GM19372 (cell line): ENCODE measurements around the gene RBM4.
"Not testable (repeated sequence)": the region's sequence is repeated elsewhere in the genome, so short reads cannot be mapped to it uniquely, and the experiment has no call there.

Experiments used
- ATAC-seq: cut with Tn5 transposase; IDR thresholded peaks from one replicate; pipeline ENCODE4 v1.9.1; 2021; ENCODE audit warnings: mild to moderate bottlenecking, low read depth, moderate library complexity; ENCODE audit not compliant: unreplicated experiment

The RBM4 gene

DNA sequence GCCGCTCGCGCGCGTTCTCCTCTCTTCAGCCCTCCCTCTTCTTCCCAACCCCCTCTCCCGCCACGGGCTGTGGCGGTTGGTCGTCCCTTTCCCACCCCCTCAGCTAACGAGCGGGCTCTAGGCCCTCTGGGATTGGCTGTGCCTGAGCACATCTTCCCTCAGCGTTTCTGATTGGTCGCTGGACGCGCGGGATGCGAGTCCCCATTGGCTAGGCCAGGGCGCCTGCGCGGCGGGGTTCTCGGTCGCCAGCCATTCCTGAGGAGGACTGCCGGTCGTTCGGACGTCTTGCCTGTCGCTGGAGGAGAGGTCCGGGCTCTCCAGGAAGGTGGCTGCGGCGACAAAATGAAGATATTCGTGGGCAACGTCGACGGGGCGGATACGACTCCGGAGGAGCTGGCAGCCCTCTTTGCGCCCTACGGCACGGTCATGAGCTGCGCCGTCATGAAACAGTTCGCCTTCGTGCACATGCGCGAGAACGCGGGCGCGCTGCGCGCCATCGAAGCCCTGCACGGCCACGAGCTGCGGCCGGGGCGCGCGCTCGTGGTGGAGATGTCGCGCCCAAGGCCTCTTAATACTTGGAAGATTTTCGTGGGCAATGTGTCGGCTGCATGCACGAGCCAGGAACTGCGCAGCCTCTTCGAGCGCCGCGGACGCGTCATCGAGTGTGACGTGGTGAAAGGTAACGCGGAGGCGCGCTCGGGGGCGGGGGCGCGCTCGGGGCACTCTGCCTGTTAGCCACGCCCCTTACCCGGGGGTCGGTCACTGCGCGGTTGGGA is 21.9 kb upstream of the RBM4 start, which contains the start of gene RBM14:
TSS of gene RBM14 (plus strand) at position 252 of the 776 bp plus-strand sequence. CDS start at position 343, 91 bp downstream.
- ATAC-seq = peak; percentile 88

DNA sequence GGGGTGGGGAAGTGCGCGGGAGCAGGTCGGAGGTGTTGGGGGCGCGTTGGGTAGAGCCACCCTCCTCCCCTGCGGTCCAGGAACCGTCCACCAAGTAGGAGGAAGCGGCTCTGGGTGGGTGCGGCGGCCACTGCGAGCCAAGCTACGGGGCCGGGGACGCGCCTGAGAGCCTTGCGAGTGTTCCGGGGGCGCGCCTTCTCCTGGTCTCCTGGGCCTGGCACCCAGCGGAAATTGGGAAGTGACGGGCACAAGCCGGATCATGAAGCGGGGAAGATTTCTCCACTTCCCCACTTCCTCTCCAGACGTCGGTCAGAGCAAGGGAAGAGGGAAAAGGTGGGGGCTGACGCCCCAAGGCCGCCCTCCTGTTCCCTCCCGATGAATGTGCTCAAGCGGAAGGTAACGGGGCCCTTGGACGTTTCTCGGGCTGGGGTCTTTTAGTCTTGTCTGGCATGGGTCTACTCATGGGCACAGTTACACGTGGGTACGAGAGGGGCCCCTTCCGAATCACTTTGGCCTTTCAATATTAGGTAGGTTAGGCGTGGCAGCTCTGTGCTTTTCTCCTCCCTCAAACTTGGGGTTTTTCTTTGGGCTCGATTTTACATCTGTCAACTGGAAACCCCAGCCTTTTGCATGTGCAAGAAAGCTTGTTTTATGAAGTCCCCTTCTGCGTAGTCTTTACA is 21.2 kb upstream of the RBM4 start:
- no peak for ATAC-seq

DNA sequence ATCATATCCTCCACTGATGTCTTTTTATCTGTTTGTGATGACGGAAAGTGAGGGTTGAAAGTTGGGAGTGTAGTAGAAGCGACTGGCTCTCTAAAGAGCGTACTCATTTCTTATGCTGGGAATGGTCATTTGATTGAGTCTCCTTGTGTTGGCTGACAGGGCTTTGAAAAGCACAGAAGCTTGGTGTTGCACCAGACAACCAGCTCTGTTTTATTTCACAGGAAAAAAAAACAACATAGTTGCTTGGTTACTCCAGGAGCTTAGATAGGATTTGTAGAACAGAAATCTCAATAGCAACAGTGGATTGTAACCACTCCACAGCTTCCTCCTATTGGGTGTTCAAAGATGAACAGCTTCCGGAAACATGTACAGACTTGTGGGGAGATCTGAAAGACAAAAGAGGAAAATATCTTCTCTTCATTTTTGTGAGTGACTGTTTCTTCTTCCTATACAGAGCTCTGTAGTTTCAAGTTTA is 19.4 kb upstream of the RBM4 start:
- no peak for ATAC-seq

DNA sequence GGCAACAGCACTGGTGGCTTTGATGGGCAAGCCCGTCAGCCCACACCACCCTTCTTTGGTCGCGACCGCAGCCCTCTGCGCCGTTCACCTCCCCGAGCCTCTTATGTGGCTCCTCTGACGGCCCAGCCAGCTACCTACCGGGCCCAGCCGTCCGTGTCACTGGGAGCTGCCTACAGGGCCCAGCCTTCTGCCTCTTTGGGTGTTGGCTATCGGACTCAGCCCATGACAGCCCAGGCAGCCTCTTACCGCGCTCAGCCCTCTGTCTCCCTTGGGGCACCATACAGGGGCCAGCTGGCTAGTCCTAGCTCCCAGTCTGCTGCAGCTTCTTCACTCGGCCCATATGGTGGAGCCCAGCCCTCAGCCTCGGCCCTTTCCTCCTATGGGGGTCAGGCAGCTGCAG is 14.1 kb upstream of the RBM4 start:
- ATAC-seq = no peak

DNA sequence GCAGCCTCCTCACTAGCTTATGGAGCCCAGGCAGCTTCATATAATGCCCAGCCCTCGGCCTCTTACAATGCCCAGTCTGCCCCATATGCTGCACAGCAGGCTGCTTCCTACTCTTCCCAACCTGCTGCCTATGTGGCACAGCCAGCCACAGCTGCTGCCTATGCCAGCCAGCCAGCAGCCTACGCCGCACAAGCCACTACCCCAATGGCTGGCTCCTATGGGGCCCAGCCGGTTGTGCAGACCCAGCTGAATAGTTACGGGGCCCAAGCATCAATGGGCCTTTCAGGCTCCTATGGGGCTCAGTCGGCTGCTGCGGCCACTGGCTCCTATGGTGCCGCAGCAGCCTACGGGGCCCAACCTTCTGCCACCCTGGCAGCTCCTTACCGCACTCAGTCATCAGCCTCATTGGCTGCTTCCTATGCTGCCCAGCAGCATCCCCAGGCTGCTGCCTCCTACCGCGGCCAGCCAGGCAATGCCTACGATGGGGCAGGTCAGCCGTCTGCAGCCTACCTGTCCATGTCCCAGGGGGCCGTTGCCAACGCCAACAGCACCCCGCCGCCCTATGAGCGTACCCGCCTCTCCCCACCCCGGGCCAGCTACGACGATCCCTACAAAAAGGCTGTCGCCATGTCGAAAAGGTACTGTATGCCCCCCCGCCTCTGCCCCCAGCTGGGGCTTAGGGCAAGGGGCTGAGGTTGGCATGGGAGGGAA is 13.3 kb upstream of the RBM4 start:
- ATAC-seq = no peak

DNA sequence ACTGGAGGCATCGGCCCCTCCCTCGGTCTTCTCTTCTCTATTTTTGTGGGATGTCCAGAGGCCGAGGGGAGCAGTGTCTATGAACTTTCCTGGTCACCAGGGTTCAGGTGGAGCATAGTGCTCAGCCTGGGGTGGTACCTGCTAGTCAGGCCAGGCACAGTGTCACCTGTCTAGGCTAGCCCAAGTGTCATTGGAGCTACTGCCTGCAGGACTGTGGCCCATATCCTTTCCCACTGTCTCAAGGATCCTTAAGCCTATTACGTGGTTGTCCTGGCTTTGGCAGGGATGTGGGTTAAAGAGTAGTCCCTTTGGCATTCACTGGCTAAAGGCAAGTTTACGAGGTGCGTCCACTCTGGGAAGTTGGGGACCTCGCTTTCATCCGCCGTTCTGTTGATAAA is 12.8 kb upstream of the RBM4 start:
- ATAC-seq = no peak

DNA sequence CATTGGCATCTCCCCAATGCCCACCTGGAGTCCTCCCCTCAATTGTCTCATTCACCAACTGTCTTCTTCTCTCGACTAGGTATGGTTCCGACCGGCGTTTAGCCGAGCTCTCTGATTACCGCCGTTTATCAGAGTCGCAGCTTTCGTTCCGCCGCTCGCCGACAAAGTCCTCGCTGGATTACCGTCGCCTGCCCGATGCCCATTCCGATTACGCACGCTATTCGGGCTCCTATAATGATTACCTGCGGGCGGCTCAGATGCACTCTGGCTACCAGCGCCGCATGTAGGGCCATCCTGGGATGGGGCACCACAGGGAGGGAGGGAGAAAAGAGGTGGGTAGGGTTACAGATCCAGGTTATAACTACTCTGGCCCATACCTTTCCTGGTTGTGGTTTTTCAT is 12.1 kb upstream of the RBM4 start:
- no peak for ATAC-seq

DNA sequence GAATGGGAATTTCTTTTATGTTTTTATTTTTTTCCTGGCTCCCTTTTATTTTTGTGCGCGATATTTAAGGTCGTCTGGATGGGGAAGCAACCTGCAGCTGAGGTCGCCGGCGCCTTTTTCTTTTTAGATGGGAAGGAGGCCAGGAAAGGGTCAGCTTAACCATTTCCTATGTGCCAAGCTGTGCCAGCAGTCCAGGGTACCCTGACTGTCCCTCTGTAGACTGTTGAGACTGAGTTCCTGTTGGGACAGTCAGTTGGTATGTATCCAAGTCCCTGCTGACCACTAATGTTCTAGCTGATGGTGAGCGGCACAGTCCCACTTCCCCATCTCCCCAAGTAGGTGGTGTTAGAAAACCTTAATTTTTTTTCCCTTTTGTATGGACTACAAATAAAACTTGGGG is 11.6 kb upstream of the RBM4 start:
- no peak for ATAC-seq

DNA sequence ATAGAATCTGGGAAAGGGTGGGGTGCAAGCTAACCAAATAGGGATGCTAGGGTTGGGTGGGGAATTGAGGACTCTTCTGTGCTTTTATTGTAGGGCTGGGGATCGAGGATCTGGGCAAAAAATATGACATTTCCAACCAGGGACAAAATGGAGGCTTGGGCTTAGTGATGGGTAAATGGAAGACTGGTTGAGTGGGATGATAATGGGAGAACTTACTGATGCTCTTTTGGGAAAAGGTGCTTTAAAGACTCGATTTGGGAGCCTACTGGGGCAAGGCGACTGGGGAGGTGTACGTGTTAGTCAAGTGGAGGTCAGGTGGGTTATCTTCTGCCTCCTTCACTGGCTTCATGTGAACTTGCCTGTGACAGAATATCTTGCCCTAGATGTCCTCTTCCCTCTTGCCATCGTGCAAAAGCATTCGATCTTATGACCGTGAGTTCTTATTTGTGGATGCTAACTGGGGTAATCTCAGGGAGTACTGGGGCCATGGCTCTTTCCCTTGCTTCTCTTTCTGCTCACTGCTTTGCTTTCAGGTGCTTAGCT is 10.4 kb upstream of the RBM4 start:
- ATAC-seq = no peak

DNA sequence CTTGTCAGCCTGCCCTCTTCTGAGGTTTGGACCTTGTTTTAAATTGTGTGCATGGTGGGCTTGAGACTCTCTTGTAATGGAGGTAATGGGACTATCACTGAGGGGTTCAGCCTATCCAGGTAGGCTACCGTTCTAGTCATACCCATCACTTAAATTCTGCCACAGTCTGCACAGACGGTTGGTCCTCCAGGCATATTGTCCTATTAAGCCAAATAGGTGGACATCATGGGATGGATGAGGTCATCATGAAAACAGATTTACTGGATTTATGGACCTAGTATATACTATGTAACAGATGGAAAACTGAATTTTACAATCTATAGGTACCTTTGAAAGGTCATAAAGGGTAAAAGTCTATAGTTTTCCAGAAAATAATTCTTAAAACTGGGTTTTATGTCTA is 9.1 kb upstream of the RBM4 start:
- no peak for ATAC-seq

DNA sequence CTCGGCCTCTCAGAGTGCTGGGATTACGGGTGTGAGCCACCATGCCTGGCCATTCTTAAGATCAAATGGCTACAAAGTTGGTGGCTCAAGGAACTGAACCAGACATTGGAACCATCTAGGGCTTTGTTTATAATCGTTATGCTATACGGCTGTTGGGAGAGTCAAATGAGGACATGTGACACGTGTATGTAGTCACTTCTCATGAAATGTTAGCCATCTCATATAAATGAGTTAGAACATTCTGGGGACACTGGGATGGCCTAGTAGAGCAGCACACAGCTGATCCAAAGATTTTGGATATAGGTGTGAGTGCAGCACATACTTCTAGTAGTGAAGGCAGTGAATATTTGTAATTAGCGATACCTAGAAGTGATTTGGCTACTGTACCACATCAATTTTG is 6.6 kb upstream of the RBM4 start:
- ATAC-seq = no peak

DNA sequence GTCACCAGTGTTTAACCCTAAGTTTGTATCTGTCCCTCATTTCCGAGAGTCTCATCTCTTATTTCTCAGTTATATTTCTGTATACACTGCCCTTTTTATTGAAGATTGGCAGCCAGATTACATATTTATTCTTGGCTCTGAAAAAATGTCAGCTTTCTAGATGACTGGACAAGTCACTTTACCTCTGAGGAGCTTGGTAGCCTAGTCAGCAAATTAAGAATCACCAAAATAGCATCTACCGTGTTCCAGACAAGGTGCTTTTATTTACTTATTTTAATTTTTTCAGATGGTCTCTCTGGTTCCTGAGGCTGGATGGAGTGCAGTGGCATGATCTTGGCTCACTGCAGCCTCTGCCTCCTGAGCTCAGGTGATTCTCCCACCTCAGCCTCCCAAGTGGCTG is 5.6 kb upstream of the RBM4 start:
- no peak for ATAC-seq

DNA sequence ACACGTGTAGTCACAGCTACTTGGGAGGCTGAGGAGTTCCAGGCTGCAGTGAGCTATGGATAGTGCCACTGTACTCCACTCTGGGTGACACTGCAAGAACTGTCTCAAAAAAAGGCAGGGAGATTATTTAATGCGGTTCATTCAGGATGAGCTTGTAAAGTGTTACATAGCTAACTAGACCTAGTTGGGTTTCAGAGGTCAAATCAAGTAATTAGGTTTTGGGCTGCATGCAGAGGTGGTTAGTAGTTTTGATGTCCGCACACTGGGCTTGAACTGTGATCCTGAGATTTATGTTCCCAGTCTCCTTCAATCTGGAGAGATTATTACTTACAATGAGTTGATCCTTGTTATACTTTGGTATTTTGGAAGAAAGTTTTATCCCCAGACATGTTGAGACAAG is 2.1 kb upstream of the RBM4 start:
- ATAC-seq = no peak

DNA sequence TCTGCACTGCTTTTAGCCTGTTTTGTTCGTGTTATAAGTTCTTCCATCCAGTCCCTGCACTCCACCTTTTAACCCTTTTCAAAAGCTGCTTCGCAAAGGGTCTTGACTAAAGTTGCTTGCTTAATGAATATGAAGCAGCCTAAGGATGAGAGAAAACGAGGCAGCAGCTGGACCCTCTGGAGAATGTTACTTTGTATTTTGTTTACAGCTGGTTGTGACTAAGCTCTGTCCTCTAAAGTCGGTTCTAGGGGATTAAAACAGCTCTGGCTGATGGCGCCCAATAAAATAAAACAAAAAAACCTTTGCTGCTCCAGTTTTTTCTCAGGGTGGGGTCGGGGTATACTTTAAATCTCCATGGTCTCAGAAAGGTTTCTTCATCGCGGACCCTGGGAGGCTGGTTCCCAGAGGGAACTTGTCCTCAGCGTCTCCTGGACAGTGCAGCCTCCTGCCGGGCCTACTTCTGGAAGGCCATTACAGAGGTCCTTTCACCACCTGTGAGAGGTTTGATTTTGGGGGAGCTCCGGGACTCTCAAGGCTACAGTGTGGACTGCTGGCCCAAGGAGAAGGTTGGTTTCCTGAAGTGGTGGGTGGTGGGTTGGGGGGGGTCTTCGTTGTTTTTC is 836 bp upstream of the RBM4 start:
- ATAC-seq = no peak

DNA sequence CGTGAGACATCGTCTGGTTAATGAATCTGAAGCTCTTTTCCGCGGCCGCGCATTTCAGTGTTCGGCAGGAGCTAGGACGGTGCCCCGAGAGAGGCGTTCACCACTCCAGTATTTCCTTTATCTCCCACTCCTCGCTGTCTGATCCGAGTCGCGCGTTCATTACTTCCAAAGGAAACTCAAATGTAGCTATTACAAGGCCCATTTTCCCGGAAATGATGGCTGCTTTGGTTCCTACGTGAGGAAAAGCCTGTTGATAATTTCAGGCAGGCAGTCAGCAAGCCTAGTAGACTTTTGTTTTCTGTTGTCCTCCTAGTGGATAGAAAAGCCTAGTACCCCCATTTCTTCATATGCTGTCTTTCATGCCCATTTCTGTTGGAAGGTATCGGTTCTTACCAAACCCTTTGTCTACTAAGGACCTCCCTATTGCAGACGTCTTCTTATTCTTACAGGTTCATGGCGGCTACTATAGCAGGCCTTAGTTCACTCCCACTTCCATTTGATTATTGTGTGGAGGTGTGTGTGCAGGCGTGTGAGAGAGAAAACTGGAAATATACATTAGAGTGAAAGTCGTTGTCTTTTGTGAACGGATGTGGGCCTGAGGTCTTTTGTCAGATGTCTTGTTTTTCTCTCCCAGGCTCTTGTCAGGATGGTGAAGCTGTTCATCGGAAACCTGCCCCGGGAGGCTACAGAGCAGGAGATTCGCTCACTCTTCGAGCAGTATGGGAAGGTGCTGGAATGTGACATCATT is 737 bp downstream of the RBM4 start:
- ATAC-seq = no peak

DNA sequence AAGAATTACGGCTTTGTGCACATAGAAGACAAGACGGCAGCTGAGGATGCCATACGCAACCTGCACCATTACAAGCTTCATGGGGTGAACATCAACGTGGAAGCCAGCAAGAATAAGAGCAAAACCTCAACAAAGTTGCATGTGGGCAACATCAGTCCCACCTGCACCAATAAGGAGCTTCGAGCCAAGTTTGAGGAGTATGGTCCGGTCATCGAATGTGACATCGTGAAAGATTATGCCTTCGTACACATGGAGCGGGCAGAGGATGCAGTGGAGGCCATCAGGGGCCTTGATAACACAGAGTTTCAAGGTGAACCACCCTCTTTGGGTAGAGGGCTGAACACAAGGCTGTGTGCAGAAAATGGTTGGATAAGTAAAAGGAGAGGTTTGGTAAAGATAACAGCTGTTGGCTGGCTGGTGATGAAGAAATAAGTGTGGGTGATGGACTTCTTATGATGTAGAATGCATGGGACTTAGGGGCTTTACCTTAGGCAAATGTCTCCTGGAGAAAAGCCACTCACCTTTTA is 1.4 kb downstream of the RBM4 start:
- ATAC-seq = not testable (repeated sequence)

DNA sequence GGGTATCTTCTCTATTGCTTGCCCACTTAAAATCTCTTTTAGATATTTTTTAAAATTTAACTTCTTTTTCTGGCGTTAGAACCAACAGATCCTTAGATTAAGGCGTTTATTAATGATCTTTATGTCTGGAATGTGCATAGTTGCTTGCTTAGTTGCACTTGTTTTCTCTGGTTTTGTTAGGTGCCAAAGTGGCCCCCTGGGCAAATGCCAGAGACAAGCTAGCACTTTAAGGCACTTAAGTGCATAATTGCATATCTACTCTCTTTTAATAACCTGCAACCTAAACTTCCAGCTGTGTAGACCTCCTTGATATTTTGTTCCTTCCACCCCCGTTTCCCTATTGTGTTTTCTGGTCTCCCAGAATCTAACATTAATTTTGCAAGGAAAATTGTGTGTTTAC is 3.3 kb downstream of the RBM4 start:
- no peak for ATAC-seq

DNA sequence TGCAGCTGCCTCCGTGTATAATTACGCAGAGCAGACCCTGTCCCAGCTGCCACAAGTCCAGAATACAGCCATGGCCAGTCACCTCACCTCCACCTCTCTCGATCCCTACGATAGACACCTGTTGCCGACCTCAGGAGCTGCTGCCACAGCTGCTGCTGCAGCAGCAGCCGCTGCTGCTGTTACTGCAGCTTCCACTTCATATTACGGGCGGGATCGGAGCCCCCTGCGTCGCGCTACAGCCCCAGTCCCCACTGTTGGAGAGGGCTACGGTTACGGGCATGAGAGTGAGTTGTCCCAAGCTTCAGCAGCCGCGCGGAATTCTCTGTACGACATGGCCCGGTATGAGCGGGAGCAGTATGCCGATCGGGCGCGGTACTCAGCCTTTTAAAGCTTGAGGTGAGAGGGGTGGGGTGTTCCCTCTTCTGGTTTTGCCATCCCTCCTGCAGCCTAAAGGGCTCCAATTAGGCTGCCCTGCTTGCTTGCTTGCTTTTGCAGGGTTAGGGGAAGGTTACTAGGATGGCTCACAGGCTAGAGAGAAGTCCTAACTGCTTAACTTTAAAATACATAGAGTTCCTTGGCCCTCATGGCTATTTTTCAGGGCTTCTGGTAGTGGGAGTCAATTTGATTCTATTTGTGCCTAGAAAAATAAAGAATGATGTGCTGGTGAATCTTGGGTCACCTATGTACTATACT is 5.4 kb downstream of the RBM4 start:
- ATAC-seq = no peak

DNA sequence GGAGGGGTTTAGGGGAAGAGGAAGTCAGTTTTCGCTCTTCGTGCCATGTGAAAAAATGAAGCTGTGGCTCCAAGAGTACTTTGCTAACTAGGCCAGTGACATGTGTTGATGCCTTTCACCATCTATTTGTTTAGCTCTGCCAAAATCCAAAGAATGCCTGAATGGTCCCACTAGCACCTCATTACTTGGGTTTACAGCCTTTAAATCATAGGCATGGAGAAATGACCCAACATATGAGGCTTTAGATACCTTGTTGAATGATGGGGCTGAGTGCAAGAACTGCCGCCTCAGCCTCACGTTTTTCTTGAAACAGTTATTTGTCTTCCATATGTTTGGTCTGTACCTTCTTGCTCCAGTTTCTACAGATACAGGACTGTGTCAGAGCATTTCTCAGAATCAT is 8.3 kb downstream of the RBM4 start:
- no peak for ATAC-seq
